Measurements from ENCODE around the gene UHRF2.

UHRF2 gene

GRCh38 chr9:6490863-6491262, 77.9 kb downstream of the UHRF2 start:
- H3K27ac ChIP-seq, result no peak overlapping the region
- TF ChIP-seq CTCF (IDR thresholded peaks at IDR 0.05), result no peak
- TF ChIP-seq ZFX (IDR thresholded peaks at IDR 0.05; ENCODE audit: borderline replicate concordance), result no peak

- no peak overlapping the region for H3K27ac ChIP-seq
- no peak for TF ChIP-seq ZFX (IDR thresholded peaks at IDR 0.05; ENCODE audit: borderline replicate concordance)
- TF ChIP-seq CTCF (IDR thresholded peaks at IDR 0.05), result no peak
Observed at GRCh38 chr9:6495466-6495865, 82.5 kb downstream of the UHRF2 start.

- no peak for TF ChIP-seq CTCF (IDR thresholded peaks at IDR 0.05)
- TF ChIP-seq ZFX (IDR thresholded peaks at IDR 0.05; ENCODE audit: borderline replicate concordance), result no peak
- no peak overlapping the region for H3K27ac ChIP-seq
Observed at GRCh38 chr9:6498982-6499381, 86.0 kb downstream of the UHRF2 start.

GRCh38 chr9:6501526-6502210, 88.7 kb downstream of the UHRF2 start:
- TF ChIP-seq ZFX (IDR thresholded peaks at IDR 0.05; ENCODE audit: borderline replicate concordance) (no peak), CTCF (IDR thresholded peaks at IDR 0.05) (no peak)
- H3K27ac ChIP-seq, result 0 out of 2 replicates have a peak overlapping the region, but pooled peaks have one; percentile 15

- H3K27ac ChIP-seq, result 0 out of 2 replicates have a peak overlapping the region, but pooled peaks have one; percentile 15
- TF ChIP-seq ZFX (IDR thresholded peaks at IDR 0.05; ENCODE audit: borderline replicate concordance), result no peak
- TF ChIP-seq CTCF (IDR thresholded peaks at IDR 0.05), result no peak
Observed at GRCh38 chr9:6502399-6502798, 89.4 kb downstream of the UHRF2 start.

GRCh38 chr9:6506571-6506970, 93.6 kb downstream of the UHRF2 start:
- no peak overlapping the region for H3K27ac ChIP-seq
- TF ChIP-seq CTCF (IDR thresholded peaks at IDR 0.05) (no peak), ZFX (IDR thresholded peaks at IDR 0.05; ENCODE audit: borderline replicate concordance) (no peak)

- TF ChIP-seq CTCF (IDR thresholded peaks at IDR 0.05) (no peak), ZFX (IDR thresholded peaks at IDR 0.05; ENCODE audit: borderline replicate concordance) (no peak)
- H3K27ac ChIP-seq, result no peak overlapping the region
Observed at GRCh38 chr9:6512085-6512657, 99.2 kb downstream of the UHRF2 start.
